GM18507 (cell line): ENCODE measurements around the gene HS2ST1.
A peak's percentile ranks its signal among the peaks of the same experiment; 100 is the strongest.
"Not testable (repeated sequence)": the region's sequence is repeated elsewhere in the genome, so short reads cannot be mapped to it uniquely, and the experiment has no call there.

Source experiments
- DNase-seq: peaks from one replicate; pipeline ENCODE4 v3.0.0; 2011; ENCODE audit warnings: low read depth; ENCODE audit not compliant: insufficient read length; ENCODE audit errors: extremely low spot score
- FAIRE-seq: peaks from 2 replicates; lab custom pipeline; 2011; peaks lifted over from hg19 to GRCh38; lab: Jason Lieb, UNC

Gene HS2ST1

DNA sequence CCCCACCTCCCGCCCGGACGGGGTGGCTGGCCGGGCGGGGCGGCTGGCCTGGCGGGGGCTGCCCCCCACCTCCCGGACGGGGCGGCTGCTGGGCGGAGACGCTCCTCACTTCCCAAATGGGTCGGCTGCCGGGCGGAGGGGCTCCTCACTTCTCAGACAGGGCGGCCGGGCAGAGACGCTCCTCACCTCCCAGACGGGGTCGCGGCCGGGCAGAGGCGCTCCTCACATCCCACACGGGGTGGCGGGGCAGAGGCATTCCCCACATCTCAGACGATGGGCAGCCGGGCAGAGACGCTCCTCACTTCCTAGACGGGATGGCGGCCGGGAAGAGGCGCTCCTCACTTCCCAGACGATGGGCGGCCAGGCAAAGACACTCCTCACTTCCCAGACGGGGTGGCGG is 49.4 kb downstream of the HS2ST1 start:
- not testable (repeated sequence) for DNase-seq, FAIRE-seq

DNA sequence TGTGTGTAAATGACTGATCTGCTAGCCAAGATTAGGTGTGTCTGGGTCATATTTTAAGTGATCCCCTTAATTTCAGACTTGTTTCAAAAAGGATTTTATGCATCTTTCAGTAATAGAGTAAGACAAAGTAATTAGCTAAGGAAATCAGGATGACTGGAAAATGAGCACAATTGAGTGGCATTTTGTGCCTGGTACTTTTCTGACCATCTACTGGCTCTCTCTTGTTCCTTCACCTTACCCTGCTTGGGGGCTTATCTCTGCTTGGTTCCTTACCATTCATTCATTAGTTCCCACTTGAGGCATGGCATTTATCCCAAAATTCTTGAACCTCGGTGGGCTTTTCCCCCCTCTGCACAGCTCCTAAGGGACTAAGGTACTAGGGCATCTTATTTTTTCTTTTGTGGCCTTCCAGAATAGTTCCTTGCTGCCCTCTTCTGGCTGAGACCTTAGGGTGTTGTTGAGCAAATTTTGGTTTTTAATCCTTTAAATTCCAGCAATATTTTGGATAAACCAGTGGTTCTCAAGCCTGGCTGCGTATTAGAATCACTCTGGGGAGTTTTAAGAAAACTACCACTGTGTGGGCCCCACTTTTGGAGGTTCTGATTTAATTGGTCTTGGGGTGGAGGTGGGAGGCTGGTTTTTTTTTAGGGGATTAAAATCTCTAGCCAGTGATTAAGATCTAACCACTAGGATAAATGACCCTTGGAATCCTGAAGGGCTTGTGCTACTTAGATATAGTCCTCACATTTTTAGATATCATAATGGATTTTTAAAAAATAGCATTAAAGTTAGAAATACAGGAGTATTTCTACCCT is 50.8 kb downstream of the HS2ST1 start:
- DNase-seq (no peak), FAIRE-seq (peak; percentile 18)

DNA sequence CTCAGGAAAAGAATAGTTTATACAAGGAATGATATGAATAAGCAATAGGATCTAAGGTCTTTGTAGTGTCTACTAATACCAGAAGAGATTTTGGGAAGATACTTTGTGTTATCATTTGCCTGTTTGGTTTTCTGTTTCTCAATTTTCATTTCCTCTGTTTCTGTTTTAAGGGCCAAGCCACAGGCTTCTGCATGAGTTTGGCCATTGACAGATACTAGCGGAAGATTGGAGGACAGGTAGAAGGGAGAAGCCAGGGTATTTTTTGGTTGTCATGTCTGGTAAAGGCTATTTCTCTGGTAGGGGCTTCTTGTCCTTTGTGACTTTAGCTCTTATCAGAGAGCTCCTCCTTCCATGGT is 51.4 kb downstream of the HS2ST1 start:
- DNase-seq = no peak
- FAIRE-seq = peak; percentile 79

DNA sequence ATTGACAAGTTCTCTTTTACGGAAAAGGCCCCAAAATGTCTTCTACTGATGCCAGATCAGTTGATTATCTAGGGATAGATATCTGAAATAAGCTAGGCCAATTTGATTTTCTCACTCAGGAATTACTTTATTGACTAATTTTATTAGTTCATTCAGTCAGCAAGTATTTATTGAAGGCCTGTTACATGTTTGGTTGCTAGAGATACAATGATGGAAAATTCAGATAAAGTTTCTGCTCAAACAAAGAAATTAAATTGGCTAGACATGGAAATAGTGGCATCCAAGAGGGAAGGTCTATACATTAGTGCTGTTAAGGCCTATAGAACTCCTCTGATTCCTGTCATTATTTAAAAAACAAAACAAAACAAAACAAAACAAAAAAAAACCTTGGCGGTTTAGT is 56.5 kb downstream of the HS2ST1 start:
- DNase-seq = no peak
- no peak for FAIRE-seq

DNA sequence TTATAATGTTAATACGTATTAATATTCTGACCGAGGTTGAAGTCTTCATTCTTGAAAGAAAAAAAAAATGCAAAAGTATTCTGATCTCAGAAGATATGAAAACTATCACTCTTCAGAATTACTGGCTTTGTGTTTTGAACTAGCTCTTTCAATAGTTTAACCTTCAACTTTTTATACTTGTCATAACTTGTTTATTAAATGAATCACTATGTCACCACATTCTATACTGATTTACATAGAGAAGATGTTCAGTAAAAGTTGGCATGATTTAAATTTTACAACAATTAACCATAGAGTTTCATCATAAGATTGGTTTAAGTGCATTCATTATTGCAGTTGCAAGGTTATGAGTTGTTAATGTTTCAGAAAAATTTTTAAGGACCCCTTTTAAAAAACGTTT is 57.3 kb downstream of the HS2ST1 start:
- DNase-seq = no peak
- FAIRE-seq = no peak

DNA sequence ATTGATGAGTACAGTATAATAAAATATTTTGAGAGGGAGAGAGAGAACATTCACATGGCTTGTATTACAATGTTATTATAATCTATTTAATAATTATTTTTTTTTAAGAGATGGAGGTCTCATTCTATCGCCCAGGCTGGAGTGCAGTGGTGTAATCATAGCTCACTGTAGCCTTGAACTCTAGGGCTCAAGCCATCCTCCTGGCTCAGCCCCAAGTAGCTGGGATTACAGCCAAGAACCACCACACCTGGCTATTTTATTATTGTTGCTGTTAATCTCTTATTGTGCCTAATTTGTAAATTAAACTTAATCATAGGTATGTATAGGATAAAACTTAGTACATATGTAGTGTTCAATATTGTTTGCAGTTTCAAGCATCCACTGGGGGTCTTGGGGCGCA is 57.8 kb downstream of the HS2ST1 start:
- FAIRE-seq (no peak), DNase-seq (no peak)

DNA sequence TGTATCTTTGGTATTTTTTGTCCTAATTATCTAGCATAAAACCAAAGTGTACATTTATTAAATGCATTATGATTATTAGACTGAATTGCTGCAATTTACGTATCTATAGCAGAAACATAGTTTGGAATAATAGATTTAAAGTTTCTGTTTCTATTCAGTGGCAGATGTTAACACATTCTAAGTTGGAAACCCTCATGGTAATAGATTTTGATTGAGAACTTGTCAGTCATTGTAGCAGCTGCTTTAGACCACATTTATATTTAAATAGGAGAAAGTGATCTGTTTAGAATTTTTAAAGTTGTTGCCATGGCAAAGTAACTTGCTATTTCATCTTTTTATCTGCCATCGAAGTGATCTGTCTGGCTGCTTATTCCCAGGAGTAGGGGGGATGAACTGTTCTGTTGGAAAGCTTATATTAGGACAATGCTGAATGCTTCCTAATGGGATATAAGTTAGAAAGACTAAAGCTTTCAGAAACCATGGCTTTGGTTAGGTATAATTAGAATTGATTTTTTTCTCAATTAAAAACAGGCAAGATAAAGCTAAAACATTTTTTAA is 61.6 kb downstream of the HS2ST1 start:
- no peak for FAIRE-seq
- no peak for DNase-seq

DNA sequence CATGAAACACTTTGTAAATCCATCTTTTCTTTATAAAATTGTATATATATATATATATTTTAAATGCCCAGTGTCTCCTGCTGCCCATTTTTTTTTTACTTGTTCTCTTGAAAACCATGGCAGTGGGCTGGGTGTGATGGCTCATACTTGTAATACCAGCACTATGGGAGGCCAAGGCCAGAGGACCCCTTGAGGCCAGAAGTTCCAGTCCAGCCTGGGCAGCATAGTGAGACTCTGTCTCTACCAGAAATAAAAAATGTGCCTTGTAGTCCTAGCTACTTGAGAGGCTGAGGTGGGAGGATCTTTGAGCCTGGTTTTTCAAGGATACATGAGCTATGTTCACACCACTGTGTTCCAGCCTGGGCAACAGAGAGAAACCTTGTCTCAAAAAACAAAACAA is 62.2 kb downstream of the HS2ST1 start:
- DNase-seq = no peak
- peak; percentile 56 for FAIRE-seq

DNA sequence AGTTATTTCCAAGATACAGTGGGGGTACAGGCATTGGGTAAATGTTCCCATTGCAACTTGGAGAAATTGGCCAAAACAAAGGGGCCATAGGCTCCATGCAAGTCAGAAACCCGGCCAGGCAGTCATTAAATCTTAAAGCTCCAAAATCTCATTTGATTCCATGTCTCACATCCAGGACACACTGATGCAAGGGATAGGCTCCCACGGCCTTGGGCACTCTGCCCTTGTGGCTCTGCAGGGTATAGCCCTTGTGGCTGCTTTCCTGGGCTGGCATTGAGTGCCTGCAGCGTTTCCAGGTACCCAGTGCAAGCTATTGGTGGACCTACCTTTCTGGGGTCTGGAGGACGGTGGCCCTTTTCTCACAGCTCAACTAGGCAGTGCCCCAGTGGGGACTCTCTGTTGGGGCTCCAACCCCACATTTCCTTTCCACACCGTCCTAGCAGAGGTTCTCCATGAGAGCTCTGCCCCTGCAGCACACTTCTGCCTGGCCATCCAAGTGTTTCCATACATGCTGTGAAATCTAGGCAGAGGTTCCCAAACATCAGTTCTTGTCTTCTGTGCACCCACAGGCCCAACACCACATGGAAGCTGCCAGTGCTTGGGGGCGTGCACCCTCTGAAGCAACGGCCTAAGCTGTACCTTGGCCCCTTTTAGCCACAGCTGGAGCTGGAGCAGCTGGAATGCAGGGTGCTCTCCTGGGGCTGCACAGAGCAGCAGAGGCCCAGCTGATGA is 67.2 kb downstream of the HS2ST1 start:
- FAIRE-seq (no peak), DNase-seq (no peak)

DNA sequence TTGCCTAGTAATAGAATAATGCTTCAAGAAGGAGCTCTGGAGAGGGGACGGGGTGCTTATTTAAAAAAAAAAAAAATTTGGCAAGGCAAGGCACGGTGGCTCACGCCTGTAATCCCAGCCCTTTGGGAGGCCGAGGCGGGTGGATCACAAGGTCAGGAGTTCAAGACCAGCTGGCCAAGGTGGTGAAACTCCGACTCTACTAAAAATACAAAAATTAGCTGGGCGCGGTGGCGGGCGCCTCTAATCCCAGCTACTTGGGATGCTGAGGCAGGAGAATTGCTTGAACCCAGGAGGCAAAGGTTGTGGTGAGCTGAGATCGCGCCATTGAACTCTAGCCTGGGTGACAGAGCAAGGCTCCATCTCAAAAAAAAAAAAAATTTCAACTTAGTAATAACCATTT is 69.2 kb downstream of the HS2ST1 start:
- FAIRE-seq, DNase-seq: not testable (repeated sequence)

DNA sequence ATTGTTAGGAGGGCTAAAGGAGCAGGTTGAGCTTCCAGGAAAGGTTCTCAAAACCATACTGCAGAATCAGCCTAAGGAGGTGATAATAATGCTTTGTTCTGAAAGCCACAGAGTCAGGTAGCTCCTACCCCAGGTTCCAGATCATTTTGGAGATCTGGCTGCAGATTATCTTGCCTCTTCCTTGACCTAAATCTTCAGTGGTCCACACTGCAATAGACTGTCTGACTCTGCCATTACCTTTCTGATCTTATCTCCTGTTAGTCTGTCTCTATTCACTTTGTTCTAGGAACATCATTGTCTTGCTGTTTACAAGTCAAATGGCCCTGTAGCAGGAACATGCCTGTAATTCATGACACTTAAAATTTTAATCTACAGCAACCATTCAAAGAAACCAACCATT is 73.0 kb downstream of the HS2ST1 start:
- FAIRE-seq (no peak), DNase-seq (no peak)

DNA sequence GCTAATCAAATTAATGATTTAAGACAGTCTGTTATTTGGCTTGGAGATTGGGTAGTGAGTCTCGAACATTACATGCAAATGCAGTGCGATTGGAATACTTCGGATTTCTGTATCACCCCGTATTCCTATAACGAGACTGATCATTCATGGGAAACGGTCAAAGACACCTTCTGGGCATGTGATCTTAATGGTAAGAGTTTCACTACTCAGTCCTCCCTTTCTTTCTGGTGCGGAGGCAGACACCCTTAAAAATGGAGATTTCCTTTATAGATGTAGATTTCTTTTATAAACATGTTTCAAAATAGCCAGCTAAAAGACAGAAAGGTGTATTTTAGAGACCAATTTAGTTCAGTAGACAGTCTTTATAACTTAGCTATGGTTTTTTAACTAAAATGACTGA is 74.4 kb downstream of the HS2ST1 start:
- FAIRE-seq = no peak
- DNase-seq = no peak

DNA sequence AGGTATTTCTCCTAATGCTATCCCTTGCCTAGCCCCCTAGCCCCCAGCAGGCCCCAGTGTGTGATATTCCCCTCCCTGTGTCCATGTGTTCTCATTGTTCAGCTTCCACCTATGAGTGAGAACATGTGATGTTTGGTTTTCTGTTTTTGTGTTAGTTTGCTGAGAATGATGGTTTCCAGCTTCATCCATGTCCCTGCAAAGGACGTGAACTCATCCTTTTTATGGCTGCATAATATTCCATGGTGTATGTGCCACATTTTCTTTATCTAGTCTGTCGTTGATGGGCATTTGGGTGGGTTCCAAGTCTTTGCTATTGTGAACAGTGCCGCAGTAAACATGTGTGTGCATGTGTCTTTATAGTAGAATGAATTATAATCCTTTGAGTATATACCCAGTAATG is 75.3 kb downstream of the HS2ST1 start:
- FAIRE-seq, DNase-seq: not testable (repeated sequence)

DNA sequence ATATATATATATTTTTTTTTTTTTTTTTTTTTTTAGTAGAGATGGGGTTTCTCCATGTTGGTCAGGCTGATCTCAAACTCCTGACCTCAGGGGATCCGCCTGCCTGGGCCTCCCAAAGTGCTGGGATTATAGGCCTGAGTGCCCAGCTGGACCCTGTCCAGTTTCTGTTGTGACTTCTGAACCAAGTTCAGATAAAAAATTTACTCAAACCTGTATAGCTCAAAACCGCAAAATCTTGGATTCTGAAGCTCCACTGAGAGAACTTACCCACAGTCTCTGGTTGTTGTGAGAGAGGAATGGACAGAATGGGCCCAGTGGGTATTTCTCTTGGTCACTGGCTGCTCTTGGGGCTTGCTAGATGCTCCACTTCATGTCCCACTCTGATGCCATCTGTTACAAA is 76.4 kb downstream of the HS2ST1 start:
- no peak for DNase-seq
- no peak for FAIRE-seq

DNA sequence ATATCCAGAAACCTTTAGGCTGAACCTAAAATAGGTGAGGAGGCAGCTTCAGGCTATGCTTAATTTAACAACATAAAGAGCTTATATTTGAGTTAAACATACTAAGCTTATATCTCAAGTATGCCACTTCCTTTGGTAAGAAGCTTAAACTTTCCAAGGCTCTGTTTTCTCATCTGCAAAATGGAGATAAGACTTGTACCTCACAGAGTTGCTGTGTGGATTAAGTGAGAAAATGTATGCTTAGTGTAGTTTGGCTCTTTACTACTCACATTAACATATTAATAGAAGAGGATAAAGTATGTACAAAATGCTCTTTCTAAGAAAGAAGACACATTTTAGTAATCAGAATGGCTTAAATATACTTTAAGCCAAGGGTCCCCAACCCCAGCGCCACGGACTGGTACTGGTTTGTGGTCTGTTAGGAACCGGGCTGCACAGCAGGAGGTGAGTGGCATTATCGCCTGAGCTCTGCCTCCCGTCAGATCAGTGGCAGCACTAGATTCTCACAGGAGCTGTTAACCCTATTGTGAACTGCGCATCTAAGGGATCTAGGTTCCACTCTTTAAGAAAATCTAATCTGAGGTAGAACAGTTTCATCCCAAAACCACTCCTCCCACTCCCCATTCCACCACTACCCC is 77.2 kb downstream of the HS2ST1 start:
- FAIRE-seq (no peak), DNase-seq (no peak)

DNA sequence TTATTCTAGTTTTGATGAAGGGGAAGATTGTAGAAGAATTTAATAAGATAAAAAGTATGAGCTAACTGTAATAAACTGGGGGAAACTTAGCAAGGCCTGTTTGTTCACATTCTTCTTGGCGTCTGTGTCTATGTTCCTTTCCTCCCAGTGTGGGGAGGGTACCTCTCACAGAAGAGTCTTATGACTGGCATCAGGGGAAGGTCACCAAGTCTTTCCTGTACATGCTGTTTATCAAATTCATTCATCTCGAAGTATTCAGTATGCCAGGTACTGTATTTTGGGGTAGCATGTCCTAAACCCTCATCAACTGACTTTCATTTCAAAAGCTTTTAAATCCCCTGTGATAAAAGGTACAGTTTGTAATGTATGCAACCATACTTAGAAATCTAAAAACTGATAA is 78.4 kb downstream of the HS2ST1 start:
- FAIRE-seq = no peak

DNA sequence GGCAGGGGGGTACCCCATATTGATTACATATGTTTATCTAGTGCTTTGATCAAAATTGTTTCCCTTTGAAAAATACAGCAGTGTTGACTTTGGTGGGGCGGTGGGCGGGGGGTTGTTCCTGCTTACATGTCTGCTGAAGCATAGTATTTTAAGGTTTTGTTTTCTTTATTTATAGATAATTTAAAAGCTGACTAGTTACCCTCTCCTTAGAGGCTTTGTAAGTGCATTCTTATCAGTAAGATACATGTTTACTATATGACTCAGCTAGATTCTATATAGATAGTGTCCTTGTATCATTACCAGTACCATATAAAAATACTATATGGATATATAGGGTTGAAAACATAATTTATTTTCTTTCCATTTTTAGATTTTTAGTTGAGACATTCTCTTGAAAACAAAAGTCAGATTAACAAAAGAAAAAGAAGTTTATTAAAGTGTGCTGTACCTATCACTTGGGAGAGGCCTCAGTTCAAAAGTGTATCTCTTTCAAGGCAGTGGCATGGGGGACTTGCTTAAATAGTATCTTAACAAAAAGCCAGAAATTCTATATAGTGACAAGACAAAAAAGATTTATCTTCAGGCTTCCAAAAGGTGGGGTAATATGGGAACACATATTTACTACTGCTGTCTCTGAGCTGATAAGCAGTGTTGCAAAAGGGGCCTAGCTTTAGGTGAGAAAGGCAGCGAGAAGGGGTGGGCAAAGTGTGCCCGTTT is 79.0 kb downstream of the HS2ST1 start:
- no peak for FAIRE-seq

More for the DNA sequence above, 78.4 kb downstream of the HS2ST1 start:
- no peak for DNase-seq

DNA sequence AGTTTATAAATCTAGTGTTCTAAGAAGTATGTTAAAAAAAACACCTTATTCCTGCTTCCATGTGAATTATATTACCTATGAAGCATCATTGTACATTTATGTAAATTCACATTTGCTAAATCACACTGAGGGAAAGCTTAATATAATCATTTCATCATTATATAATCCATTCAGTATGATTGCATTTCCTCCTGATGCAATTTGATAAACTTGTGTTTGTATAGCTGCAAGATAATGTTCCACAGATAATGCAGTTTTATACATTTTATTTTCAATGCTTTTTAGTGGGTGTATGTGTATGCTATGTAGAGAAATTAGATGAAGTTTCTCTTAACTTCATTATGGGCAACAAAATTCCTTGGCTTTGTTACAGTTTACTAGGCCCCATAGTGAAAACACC is 79.6 kb downstream of the HS2ST1 start:
- FAIRE-seq (no peak), DNase-seq (no peak)

More for the DNA sequence above, 79.0 kb downstream of the HS2ST1 start:
- DNase-seq = no peak

DNA sequence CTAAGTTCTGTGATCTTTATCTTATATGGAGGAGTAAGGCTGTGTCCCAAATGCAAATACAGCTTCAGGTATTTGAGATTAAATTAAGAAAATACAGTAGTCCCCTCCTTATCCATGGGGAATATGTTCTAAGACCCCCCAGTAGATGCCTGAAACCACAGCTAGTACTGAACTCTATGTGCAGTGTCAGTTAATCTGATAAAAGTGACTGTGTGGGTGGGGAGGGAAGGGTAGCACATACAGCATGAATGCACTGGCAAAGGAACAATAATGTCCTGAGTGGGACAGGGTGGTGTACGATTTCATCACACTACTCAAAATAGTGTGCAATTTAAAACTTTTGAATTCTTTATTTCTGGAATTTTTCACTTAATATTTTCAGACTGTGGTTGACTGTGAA is 83.1 kb downstream of the HS2ST1 start:
- no peak for DNase-seq
- no peak for FAIRE-seq

DNA sequence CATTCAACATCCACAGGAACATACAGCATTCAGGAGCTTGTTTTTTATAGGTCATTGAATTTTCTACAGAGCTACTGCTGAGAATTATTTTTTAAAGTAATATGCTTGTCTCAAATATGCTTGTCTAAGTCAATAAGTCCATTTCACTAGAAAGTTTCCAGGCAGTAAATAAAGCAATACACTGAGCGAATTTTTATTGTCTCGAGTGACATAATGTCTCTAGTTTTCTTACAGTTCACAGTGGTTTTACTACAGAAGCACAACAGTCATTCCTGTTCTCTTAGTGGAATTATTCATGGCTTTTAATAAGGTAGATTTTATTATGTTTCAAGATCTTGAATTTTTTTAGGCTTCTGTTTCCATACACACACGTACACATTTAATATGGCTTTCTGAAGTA is 83.8 kb downstream of the HS2ST1 start:
- no peak for FAIRE-seq

More for the DNA sequence above, 83.8 kb downstream of the HS2ST1 start:
- DNase-seq = no peak
